HepG2 (cell line): ENCODE results near the gene HS6ST2. TPM values are rescaled to one million over a fixed set of nuclear protein-coding genes. Genes with fewer than 3 reads are reported as not detected.

Experiments
- ATAC-seq: fragments of 200-7000 bp; cut with Tn5 transposase; 3 replicates; pipeline ENCODE4 v1.9.1; 2020; ENCODE audit warnings: mild to moderate bottlenecking, moderate library complexity
- BruUV-seq: library from RNA; stranded (reverse); fragments of 400-500 nt; replicated peaks from 2 replicates; lab custom pipeline; 2021; lab: Mats Ljungman, UMichigan
- CTCF ChIA-PET: fragments of 300-600 bp; formaldehyde crosslinking; extraction: SDS; loops from one replicate; lab custom pipeline; 2021; ENCODE audit warnings: low total read pairs, inconsistent platforms, low intra/inter-chr PET ratio; lab: Yijun Ruan, JAX
- POLR2A ChIA-PET: fragments of 350-600 bp; sonication (Branson Sonifier 250); formaldehyde crosslinking; loops from one replicate; lab custom pipeline; 2020; ENCODE audit warnings: antibody characterized with exemption, inconsistent platforms; lab: Yijun Ruan, JAX
- DNase-seq: peaks from one replicate; pipeline ENCODE4 v3.0.0-alpha.2; 2015; ENCODE audit warnings: low spot score
- FAIRE-seq: peaks from 3 replicates; lab custom pipeline; 2011; peaks lifted over from hg19 to GRCh38; lab: Jason Lieb, UNC
- H2AFZ ChIP-seq: one replicate; pipeline ENCODE4 v1.6.1; 2011; ENCODE audit warnings: low read length, inconsistent platforms
- H3K27ac ChIP-seq: fragments of 300-600 bp; 3 replicates; pipeline ENCODE4 v1.8.0; 2011; ENCODE audit warnings: mixed run types, mild to moderate bottlenecking, mixed read lengths, low read length, inconsistent platforms; ENCODE audit not compliant: insufficient read depth; ENCODE audit errors: extremely low read length
- H3K27me3 ChIP-seq, 2 experiments: fragments of 200-600 bp in 1 of 2; 2 replicates in 1 of 2; 3 replicates in 1 of 2; pipeline versions ENCODE4 v1.6.0 to v1.8.0; 2011; ENCODE audit warnings: low read length in 2 of 2, mild to moderate bottlenecking in 2 of 2, moderate library complexity in 2 of 2, inconsistent platforms in 1 of 2; ENCODE audit not compliant: insufficient read depth in 2 of 2, control insufficient read depth in 1 of 2
- H3K36me3 ChIP-seq, 2 experiments: fragments of 200-600 bp in 1 of 2; replicated peaks in 1 of 2; 2 replicates in 1 of 2; 3 replicates in 1 of 2; pipeline versions ENCODE4 v1.5.1 to v1.8.0; 2011; ENCODE audit warnings: low read length in 2 of 2, inconsistent platforms in 1 of 2; ENCODE audit not compliant: insufficient read depth in 2 of 2, control insufficient read depth in 1 of 2
- H3K4me1 ChIP-seq: 2 replicates; pipeline ENCODE4 v1.5.1; 2012; ENCODE audit warnings: low read length, inconsistent platforms; ENCODE audit not compliant: insufficient read depth
- H3K4me2 ChIP-seq: 2 replicates; pipeline ENCODE4 v1.6.0; 2011; ENCODE audit warnings: low read depth, low read length, inconsistent platforms
- H3K4me3 ChIP-seq, 3 experiments: fragments of 200-600 bp in 1 of 3; sonication (generic), shearing (Covaris generic) in 1 of 3; replicated peaks in 1 of 3; 2 replicates each; pipeline ENCODE4 v1.5.1; 2011 to 2016; ENCODE audit warnings: low read length in 3 of 3, inconsistent platforms in 2 of 3, low read depth in 2 of 3, mild to moderate bottlenecking in 2 of 3, control low read depth in 1 of 3, mixed read lengths in 1 of 3; ENCODE audit not compliant: insufficient read depth in 1 of 3
- H3K79me2 ChIP-seq: one replicate; pipeline ENCODE4 v1.6.1; 2011; ENCODE audit warnings: low read length, inconsistent platforms; ENCODE audit not compliant: insufficient read depth
- H3K9ac ChIP-seq: 2 replicates; pipeline ENCODE4 v1.6.0; 2011; ENCODE audit warnings: mild to moderate bottlenecking, low read depth, low read length, inconsistent platforms; ENCODE audit not compliant: insufficient read depth
- H3K9me3 ChIP-seq: 2 replicates; pipeline ENCODE4 v1.5.1; 2012; ENCODE audit warnings: mild to moderate bottlenecking, low read length
- H4K20me1 ChIP-seq: 2 replicates; pipeline ENCODE4 v1.6.0; 2011; ENCODE audit warnings: inconsistent platforms, mild to moderate bottlenecking, low read length, moderate library complexity; ENCODE audit not compliant: insufficient read depth
- ATF1 ChIP-seq: IDR thresholded peaks from 2 replicates; pipeline ENCODE4 v1.6.1; 2016; ENCODE audit warnings: mild to moderate bottlenecking, control low read depth
- JUND ChIP-seq: sonication (generic); formaldehyde crosslinking; IDR thresholded peaks from 2 replicates; pipeline ENCODE4 v1.8.0; 2022; ENCODE audit warnings: mild to moderate bottlenecking, missing genetic modification reagents
- SP1 ChIP-seq, 2 experiments: fragments of 450-650 bp in 1 of 2; sonication (generic) in 1 of 2; formaldehyde crosslinking in 1 of 2; IDR thresholded peaks; 2 replicates each; pipeline versions ENCODE4 v1.4.0 to v1.6.1; 2016 to 2020; ENCODE audit warnings: missing genetic modification reagents in 1 of 2
- ZNF143 ChIP-seq: sonication (generic); formaldehyde crosslinking; IDR thresholded peaks from 2 replicates; pipeline ENCODE4 v1.4.0; 2020; ENCODE audit warnings: missing genetic modification reagents
- ZNF414 ChIP-seq: sonication (generic); formaldehyde crosslinking; IDR thresholded peaks from 2 replicates; pipeline ENCODE4 v1.5.0; 2020; ENCODE audit warnings: missing genetic modification reagents
- ZNF629 ChIP-seq: sonication (generic); formaldehyde crosslinking; conservative IDR thresholded peaks from 2 replicates; pipeline ENCODE4 v1.5.0; 2020; ENCODE audit warnings: missing genetic modification reagents
- ZNF766 ChIP-seq: sonication (generic); formaldehyde crosslinking; IDR thresholded peaks from 2 replicates; pipeline ENCODE4 v1.5.0; 2020; ENCODE audit warnings: missing genetic modification reagents, borderline replicate concordance
- WGBS: methylation state at CpG from one replicate; pipeline ENCODE4 v1.1.6; 2017; ENCODE audit warnings: low lambda C conversion rate; 5-methylcytosine and 5-hydroxymethylcytosine counted together
- in situ Hi-C: cut with HindIII; loops from 2 replicates; pipeline ENCODE4 v1.10.0; 2017; ENCODE audit warnings: low pct_unique_long_range_greater_than_20kb; ENCODE audit not compliant: extremely low pct_ligation_motif_present
- intact Hi-C: fragments of 100-400 bp; cut with micrococcal nuclease; formaldehyde crosslinking; loops from one replicate; pipeline ENCODE4 v1.10.0; 2022; ENCODE audit not compliant: unreplicated experiment
- polyA plus RNA-seq, 8 experiments: library from polyadenylated mRNA; depleted of rRNA in 3 of 8; stranded (reverse) in 7 of 8; unstranded in 1 of 8; fragments of >200 nt; fragmentation: Illumina TruSeq in 4 of 8; extraction: Trizol in 4 of 8; gene quantifications; 2 replicates each; pipeline versions ENCODE4 v1.2.1 to v1.2.3, GENCODE V29; 2011 to 2016; ENCODE audit warnings: low read depth in 4 of 8, missing spikeins in 1 of 8, mixed read lengths in 1 of 8; ENCODE audit not compliant: insufficient read depth in 1 of 8
- total RNA-seq, 5 experiments: library from RNA; depleted of rRNA; stranded (reverse); fragments of >200 nt; fragmentation: Illumina TruSeq; extraction: Trizol; gene quantifications; 2 replicates each; pipeline ENCODE4 v1.2.3, GENCODE V29; 2016; ENCODE audit warnings: low read depth in 1 of 5
- TF ChIP-seq, protein P1 (sequence below): sonication (generic); formaldehyde crosslinking; conservative IDR thresholded peaks from 2 replicates; pipeline ENCODE4 v1.4.0; 2020; ENCODE audit warnings: missing genetic modification reagents
- TF ChIP-seq, protein P2 (sequence below): sonication (generic); formaldehyde crosslinking; IDR thresholded peaks from 2 replicates; pipeline ENCODE4 v1.4.0; 2020; ENCODE audit warnings: missing genetic modification reagents

The HS6ST2 gene
- total and polyA plus RNA-seq, 2 of the 13 experiments (the other 11 are each of a cell fraction or from before 2014, with no cell fraction given): 0.05 TPM; not detected in 1

DNA sequence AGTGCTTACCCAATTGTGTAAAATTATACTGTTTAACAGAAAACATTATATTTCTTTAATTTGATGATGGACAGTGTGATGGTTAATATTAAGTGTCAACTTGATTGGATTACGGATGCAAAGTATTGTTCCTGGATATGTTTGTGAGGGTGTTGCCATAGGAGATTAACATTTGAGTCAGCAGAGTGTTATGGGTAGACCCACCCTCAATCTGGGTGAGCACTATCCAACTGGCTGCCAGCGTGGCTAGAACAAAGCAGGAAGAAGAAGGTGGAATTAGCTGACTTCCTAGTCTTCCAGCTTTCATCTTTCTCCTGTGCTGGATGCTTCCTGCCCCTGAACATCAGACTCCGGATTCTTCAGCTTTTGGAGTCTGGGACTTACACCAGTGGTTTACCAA, 42.1 kb downstream of the HS6ST2 start:
- H3K9me3 ChIP-seq: no peaks in the 10 kb centered on the region
- intact Hi-C loops (no loop called here), in situ Hi-C loops (no loop called here)
- no peak overlapping the region for H3K4me3 ChIP-seq
- FAIRE-seq (no peak), ATAC-seq (no peak), DNase-seq (no peak)
- H3K27me3 ChIP-seq: no peaks in the 10 kb centered on the region
- ChIA-PET CTCF (no interaction called here), POLR2A (no interaction called here)
- no peak overlapping the region for H2AFZ ChIP-seq
- H4K20me1 ChIP-seq: no peaks in the 10 kb centered on the region
- H3K4me1 ChIP-seq: no peaks in the 10 kb centered on the region
- no peak for TF ChIP-seq ZNF143 (CRISPR knock-in tag)
- no peak for TF ChIP-seq ZNF629
- no peak for TF ChIP-seq ZNF766 (CRISPR knock-in tag)
- TF ChIP-seq SP1 (IDR thresholded peaks at IDR 0.05): no peak
- TF ChIP-seq SP1 (CRISPR knock-in tag; IDR thresholded peaks at IDR 0.05): no peak
- no peak for TF ChIP-seq ATF1 (CRISPR knock-in tag)
- TF ChIP-seq ZNF414 (CRISPR knock-in tag): no peak
- TF ChIP-seq, protein P1, sequence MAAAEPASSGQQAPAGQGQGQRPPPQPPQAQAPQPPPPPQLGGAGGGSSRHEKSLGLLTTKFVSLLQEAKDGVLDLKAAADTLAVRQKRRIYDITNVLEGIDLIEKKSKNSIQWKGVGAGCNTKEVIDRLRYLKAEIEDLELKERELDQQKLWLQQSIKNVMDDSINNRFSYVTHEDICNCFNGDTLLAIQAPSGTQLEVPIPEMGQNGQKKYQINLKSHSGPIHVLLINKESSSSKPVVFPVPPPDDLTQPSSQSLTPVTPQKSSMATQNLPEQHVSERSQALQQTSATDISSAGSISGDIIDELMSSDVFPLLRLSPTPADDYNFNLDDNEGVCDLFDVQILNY (CRISPR knock-in tag): no peak
- TF ChIP-seq, protein P2, sequence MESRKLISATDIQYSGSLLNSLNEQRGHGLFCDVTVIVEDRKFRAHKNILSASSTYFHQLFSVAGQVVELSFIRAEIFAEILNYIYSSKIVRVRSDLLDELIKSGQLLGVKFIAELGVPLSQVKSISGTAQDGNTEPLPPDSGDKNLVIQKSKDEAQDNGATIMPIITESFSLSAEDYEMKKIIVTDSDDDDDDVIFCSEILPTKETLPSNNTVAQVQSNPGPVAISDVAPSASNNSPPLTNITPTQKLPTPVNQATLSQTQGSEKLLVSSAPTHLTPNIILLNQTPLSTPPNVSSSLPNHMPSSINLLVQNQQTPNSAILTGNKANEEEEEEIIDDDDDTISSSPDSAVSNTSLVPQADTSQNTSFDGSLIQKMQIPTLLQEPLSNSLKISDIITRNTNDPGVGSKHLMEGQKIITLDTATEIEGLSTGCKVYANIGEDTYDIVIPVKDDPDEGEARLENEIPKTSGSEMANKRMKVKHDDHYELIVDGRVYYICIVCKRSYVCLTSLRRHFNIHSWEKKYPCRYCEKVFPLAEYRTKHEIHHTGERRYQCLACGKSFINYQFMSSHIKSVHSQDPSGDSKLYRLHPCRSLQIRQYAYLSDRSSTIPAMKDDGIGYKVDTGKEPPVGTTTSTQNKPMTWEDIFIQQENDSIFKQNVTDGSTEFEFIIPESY: no peak
- no peak for TF ChIP-seq JUND (CRISPR knock-in tag)
- H3K79me2 ChIP-seq: no peaks in the 10 kb centered on the region
- WGBS: 70% methylated on average over 2 of the region's 3 CpGs
- no peak overlapping the region for H3K4me2 ChIP-seq
- no peaks in the 10 kb centered on the region for H3K36me3 ChIP-seq
- H3K9ac ChIP-seq: no peak overlapping the region
- no TSS peak for BruUV-seq
- H3K27ac ChIP-seq: no peak overlapping the region
